ENCODE results near the gene SMARCA5. TPM values are rescaled to one million over a fixed set of nuclear protein-coding genes. Genes with fewer than 3 reads are reported as not detected.

Gene SMARCA5
- total and polyA plus RNA-seq, 2 experiments from 2014 or later: 29.8 to 34.5 TPM

DNA sequence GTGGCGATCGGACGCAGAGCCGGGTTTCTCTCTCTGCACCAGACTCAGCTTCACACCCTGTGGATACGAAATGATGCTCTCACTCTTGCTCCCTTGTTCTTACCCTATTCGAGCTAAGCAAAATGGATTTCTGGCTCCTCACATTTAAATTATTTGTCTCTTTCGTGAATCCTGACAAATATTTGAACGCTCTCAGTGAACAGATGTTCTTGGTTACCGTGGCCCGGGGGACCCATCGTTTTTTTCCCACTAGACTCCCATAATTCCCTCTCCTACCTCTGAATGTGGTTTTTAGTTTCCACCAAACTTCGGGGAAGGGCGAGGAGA lies 630 bp downstream of the SMARCA5 start:
- no peaks in the 10 kb centered on the region for H3K9me3 ChIP-seq (ENCODE audit: low read depth)
- DNase-seq: no peak
- peak overlapping the region; percentile 98 for H3K9ac ChIP-seq
- H3K4me3 ChIP-seq: peak overlapping the region; percentile 97
- peaks cover 55% of the 10 kb centered on the region for H3K79me2 ChIP-seq (ENCODE audit: insufficient read depth)
- H3K9me2 ChIP-seq (ENCODE audit: insufficient read depth): no peaks in the 10 kb centered on the region
- peaks cover 5% of the 10 kb centered on the region; the same call in 1 of the 2 replicates for H4K20me1 ChIP-seq (ENCODE audit: insufficient read depth)
- peak overlapping the region; percentile 91 for H3K4me2 ChIP-seq (ENCODE audit: unreplicated experiment)
- TF ChIP-seq EZH2phosphoT487 (IDR thresholded peaks at IDR 0.05; ENCODE audit: insufficient read depth, low read depth) (no peak), EZH2 (IDR thresholded peaks at IDR 0.05; ENCODE audit: insufficient read depth, poor library complexity, severe bottlenecking) (no peak)
- 0 to 2% methylated on average over 13 of the region's 13 CpGs for WGBS, 2 experiments (ENCODE audit: low coverage in 1 of 2, low lambda C conversion rate in 2 of 2, missing lambda C conversion rate in 2 of 2)
- in situ Hi-C loops (cut with MboI): no loop called here
- peaks cover 15% of the 10 kb centered on the region for H3F3A ChIP-seq (ENCODE audit: insufficient read depth)
- no peaks in the 10 kb centered on the region for H3K27me3 ChIP-seq (replicated peaks; ENCODE audit: insufficient read depth)
- peaks cover 21% of the 10 kb centered on the region for H3K4me1 ChIP-seq (ENCODE audit: insufficient read depth)
- H3K36me3 ChIP-seq (ENCODE audit: low read depth): peaks cover 16% of the 10 kb centered on the region
- peak overlapping the region; percentile 90 for H2AFZ ChIP-seq
- H3K27ac ChIP-seq: peak overlapping the region; percentile 96

DNA sequence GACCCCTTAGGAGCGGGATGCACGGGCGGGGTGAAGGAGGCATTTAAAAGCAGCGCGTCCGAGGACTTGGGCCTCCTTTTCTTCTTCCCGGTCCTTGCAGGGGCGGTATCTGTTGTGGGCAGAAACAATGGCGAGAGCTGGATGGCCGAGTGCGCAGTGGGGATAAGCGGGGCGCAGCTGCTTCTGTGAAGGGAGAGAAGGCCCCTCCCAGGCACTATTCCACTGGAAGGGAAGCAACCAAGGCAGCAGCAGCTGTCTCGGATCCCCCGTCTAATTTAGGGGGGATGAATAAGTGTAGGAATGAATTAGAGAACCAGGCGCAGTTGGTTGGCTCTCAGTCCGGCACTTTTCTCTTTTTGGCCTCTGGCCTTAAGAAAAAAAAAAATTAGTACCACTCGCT lies 995 bp downstream of the SMARCA5 start:
- Histone ChIP-seq H3K4me1 (ENCODE audit: insufficient read depth) (peaks cover 24% of the 10 kb centered on the region), H3F3A (ENCODE audit: insufficient read depth) (peaks cover 15% of the 10 kb centered on the region), H3K9ac (peak overlapping the region; percentile 98), H3K4me2 (ENCODE audit: unreplicated experiment) (peak overlapping the region; percentile 91), H3K27me3 (replicated peaks; ENCODE audit: insufficient read depth) (no peaks in the 10 kb centered on the region), H3K27ac (peak overlapping the region; percentile 96), H3K9me2 (ENCODE audit: insufficient read depth) (no peaks in the 10 kb centered on the region), H3K79me2 (ENCODE audit: insufficient read depth) (peaks cover 59% of the 10 kb centered on the region), H3K4me3 (peak overlapping the region; percentile 97), H3K9me3 (ENCODE audit: low read depth) (no peaks in the 10 kb centered on the region), H4K20me1 (ENCODE audit: insufficient read depth) (peaks cover 5% of the 10 kb centered on the region; the same call in 1 of the 2 replicates), H3K36me3 (ENCODE audit: low read depth) (peaks cover 20% of the 10 kb centered on the region), H2AFZ (peak overlapping the region; percentile 90)
- WGBS, 2 experiments (ENCODE audit: low coverage in 1 of 2, low lambda C conversion rate in 2 of 2, missing lambda C conversion rate in 2 of 2): 0 to 1% methylated on average over 18 of the region's 18 CpGs
- peak; percentile 77 for DNase-seq
- in situ Hi-C loops (cut with MboI): no loop called here
- TF ChIP-seq EZH2phosphoT487 (IDR thresholded peaks at IDR 0.05; ENCODE audit: insufficient read depth, low read depth): no peak
- no peak for TF ChIP-seq EZH2 (IDR thresholded peaks at IDR 0.05; ENCODE audit: insufficient read depth, poor library complexity, severe bottlenecking)

DNA sequence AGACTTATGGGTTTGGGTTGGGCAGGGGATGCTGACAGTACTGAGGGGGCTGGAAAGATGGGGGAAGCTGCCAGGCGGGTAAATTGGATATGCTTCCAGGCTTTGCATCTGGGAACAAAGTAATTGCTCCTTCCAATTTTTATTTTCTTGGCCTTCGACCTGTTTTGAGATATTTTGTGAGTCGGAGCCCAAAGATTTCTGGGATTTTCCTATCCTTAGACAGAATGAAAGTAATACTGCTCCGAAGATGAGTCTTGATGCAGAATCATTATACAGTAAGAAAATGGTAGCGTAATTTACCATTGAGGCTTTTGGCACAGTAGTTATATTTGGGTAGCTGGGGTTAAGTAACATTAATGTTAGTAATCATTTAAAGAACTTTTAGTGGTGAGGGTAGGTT lies 1.4 kb downstream of the SMARCA5 start:
- peak overlapping the region; percentile 98 for H3K9ac ChIP-seq
- no peaks in the 10 kb centered on the region for H3K27me3 ChIP-seq (replicated peaks; ENCODE audit: insufficient read depth)
- TF ChIP-seq EZH2 (IDR thresholded peaks at IDR 0.05; ENCODE audit: insufficient read depth, poor library complexity, severe bottlenecking) (no peak), EZH2phosphoT487 (IDR thresholded peaks at IDR 0.05; ENCODE audit: insufficient read depth, low read depth) (no peak)
- H3K27ac ChIP-seq: peak overlapping the region; percentile 96
- in situ Hi-C loops (cut with MboI): no loop called here
- H3K9me2 ChIP-seq (ENCODE audit: insufficient read depth): no peaks in the 10 kb centered on the region
- H3K4me2 ChIP-seq (ENCODE audit: unreplicated experiment): peak overlapping the region; percentile 91
- WGBS, 2 experiments (ENCODE audit: low coverage in 1 of 2, low lambda C conversion rate in 2 of 2, missing lambda C conversion rate in 2 of 2): 0 to 2% methylated on average over 5 of the region's 5 CpGs
- H3K36me3 ChIP-seq (ENCODE audit: low read depth): peaks cover 24% of the 10 kb centered on the region
- peak overlapping the region; percentile 90 for H2AFZ ChIP-seq
- no peaks in the 10 kb centered on the region for H3K9me3 ChIP-seq (ENCODE audit: low read depth)
- peak; percentile 35 for DNase-seq
- peaks cover 63% of the 10 kb centered on the region for H3K79me2 ChIP-seq (ENCODE audit: insufficient read depth)
- H3K4me1 ChIP-seq (ENCODE audit: insufficient read depth): peaks cover 28% of the 10 kb centered on the region
- H3K4me3 ChIP-seq: peak overlapping the region; percentile 97
- peaks cover 15% of the 10 kb centered on the region for H3F3A ChIP-seq (ENCODE audit: insufficient read depth)
- H4K20me1 ChIP-seq (ENCODE audit: insufficient read depth): peaks cover 5% of the 10 kb centered on the region; the same call in 1 of the 2 replicates

DNA sequence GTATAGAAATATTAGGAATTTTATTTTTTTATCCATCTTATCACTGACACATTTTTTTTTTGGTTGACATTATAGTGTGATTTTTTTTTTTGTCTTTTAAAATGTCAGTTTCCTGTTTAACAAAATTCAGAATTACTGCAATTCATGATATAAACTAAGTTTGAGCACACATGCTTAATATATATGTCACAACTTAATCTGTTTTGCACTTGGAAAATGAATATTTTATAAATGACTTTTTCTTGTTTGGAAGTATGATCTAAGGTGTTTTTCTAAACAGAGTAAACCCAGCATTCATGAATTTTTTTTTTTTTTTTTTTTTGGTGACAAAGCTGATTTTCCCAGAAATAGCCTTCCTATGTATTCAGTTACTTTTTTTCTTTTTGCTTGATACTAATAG lies 2.4 kb downstream of the SMARCA5 start:
- H3K4me2 ChIP-seq (ENCODE audit: unreplicated experiment): peak overlapping the region; percentile 91
- peaks cover 73% of the 10 kb centered on the region for H3K79me2 ChIP-seq (ENCODE audit: insufficient read depth)
- no peaks in the 10 kb centered on the region for H3K9me3 ChIP-seq (ENCODE audit: low read depth)
- in situ Hi-C loops (cut with MboI): no loop called here
- peaks cover 32% of the 10 kb centered on the region for H3K36me3 ChIP-seq (ENCODE audit: low read depth)
- H4K20me1 ChIP-seq (ENCODE audit: insufficient read depth): peaks cover 5% of the 10 kb centered on the region; the same call in 1 of the 2 replicates
- TF ChIP-seq EZH2phosphoT487 (IDR thresholded peaks at IDR 0.05; ENCODE audit: insufficient read depth, low read depth) (no peak), EZH2 (IDR thresholded peaks at IDR 0.05; ENCODE audit: insufficient read depth, poor library complexity, severe bottlenecking) (no peak)
- peak overlapping the region; percentile 96 for H3K27ac ChIP-seq
- DNase-seq: no peak
- H3K9me2 ChIP-seq (ENCODE audit: insufficient read depth): no peaks in the 10 kb centered on the region
- peaks cover 32% of the 10 kb centered on the region for H3K4me1 ChIP-seq (ENCODE audit: insufficient read depth)
- H3K4me3 ChIP-seq: peak overlapping the region; percentile 97
- H3K27me3 ChIP-seq (replicated peaks; ENCODE audit: insufficient read depth): no peaks in the 10 kb centered on the region
- H3F3A ChIP-seq (ENCODE audit: insufficient read depth): peaks cover 15% of the 10 kb centered on the region
- no peak overlapping the region for H2AFZ ChIP-seq
- H3K9ac ChIP-seq: peak overlapping the region; percentile 98

DNA sequence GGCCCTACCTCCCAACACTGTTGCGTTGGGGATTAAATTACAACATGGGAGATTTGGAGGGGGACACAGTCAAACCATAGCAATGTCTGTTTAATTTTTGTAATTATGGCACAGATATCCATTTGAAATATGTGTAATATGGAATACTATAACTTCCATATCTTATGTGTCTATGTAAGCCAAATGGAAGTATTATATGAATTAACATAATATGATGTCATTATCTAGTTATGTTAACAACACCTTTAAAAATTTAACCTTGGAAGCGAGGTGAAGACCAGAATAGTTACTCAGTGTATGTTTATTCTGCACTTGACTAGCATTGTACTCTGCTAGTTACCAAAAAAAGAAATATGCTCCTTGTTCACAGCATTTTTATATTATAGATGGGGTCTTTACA lies 4.3 kb downstream of the SMARCA5 start:
- Histone ChIP-seq H3K4me2 (ENCODE audit: unreplicated experiment) (no peak overlapping the region), H3K9me3 (ENCODE audit: low read depth) (no peaks in the 10 kb centered on the region), H3F3A (ENCODE audit: insufficient read depth) (peaks cover 15% of the 10 kb centered on the region), H3K9ac (no peak overlapping the region), H3K4me1 (ENCODE audit: insufficient read depth) (peaks cover 32% of the 10 kb centered on the region), H3K36me3 (ENCODE audit: low read depth) (peaks cover 49% of the 10 kb centered on the region), H3K9me2 (ENCODE audit: insufficient read depth) (no peaks in the 10 kb centered on the region), H4K20me1 (ENCODE audit: insufficient read depth) (peaks cover 5% of the 10 kb centered on the region; the same call in 1 of the 2 replicates), H3K27ac (no peak overlapping the region), H3K79me2 (ENCODE audit: insufficient read depth) (peaks cover 91% of the 10 kb centered on the region), H2AFZ (no peak overlapping the region), H3K4me3 (no peak overlapping the region), H3K27me3 (replicated peaks; ENCODE audit: insufficient read depth) (no peaks in the 10 kb centered on the region)
- WGBS, 2 experiments (ENCODE audit: low coverage in 1 of 2, low lambda C conversion rate in 2 of 2, missing lambda C conversion rate in 2 of 2): 96 to 100% methylated on average over 2 of the region's 2 CpGs
- TF ChIP-seq EZH2 (IDR thresholded peaks at IDR 0.05; ENCODE audit: insufficient read depth, poor library complexity, severe bottlenecking): no peak
- no peak for TF ChIP-seq EZH2phosphoT487 (IDR thresholded peaks at IDR 0.05; ENCODE audit: insufficient read depth, low read depth)
- in situ Hi-C loops (cut with MboI): no loop called here
- DNase-seq: no peak

Data from GM23248 (cell line).